ENCODE results near the gene TNRC6B.
A peak's percentile ranks its signal among the peaks of the same experiment; 100 is the strongest.

TNRC6B gene

GRCh38 chr22:40328546-40329456 lies 151.1 kb downstream of the TNRC6B start:
- DNase-seq, result no peak

GRCh38 chr22:40329466-40329865 lies 151.7 kb downstream of the TNRC6B start:
- no peak for DNase-seq

- no peak for DNase-seq
Measured at GRCh38 chr22:40330086-40330485, 152.4 kb downstream of the TNRC6B start.

- DNase-seq, result no peak
Measured at GRCh38 chr22:40330615-40331014, 152.9 kb downstream of the TNRC6B start.

- DNase-seq, result no peak
Measured at GRCh38 chr22:40331706-40332105, 154.0 kb downstream of the TNRC6B start.

- DNase-seq, result no peak
Measured at GRCh38 chr22:40332319-40332781, 154.6 kb downstream of the TNRC6B start.

- no peak for DNase-seq
Measured at GRCh38 chr22:40334060-40334459, 156.3 kb downstream of the TNRC6B start.

- peak; percentile 67 for DNase-seq
Measured at GRCh38 chr22:40334899-40335298, 157.2 kb downstream of the TNRC6B start.

GRCh38 chr22:40335358-40335757 lies 157.6 kb downstream of the TNRC6B start:
- DNase-seq, result no peak

- DNase-seq, result no peak
Measured at GRCh38 chr22:40340044-40340443, 162.3 kb downstream of the TNRC6B start.

- DNase-seq, result no peak
Measured at GRCh38 chr22:40341604-40342003, 163.9 kb downstream of the TNRC6B start.

GRCh38 chr22:40342521-40342920 lies 164.8 kb downstream of the TNRC6B start:
- DNase-seq, result no peak

GRCh38 chr22:40345271-40345670 lies 167.5 kb downstream of the TNRC6B start:
- DNase-seq, result peak; percentile 54

- DNase-seq, result peak; percentile 61
Measured at GRCh38 chr22:40345815-40346184, 168.1 kb downstream of the TNRC6B start.

- peak; percentile 85 for DNase-seq
Measured at GRCh38 chr22:40346185-40347118, 168.7 kb downstream of the TNRC6B start, which contains the start of gene ADSL. TSS of gene ADSL (plus strand) at chr22:40346500. CDS start at chr22:40346559, 59 bp downstream.

GRCh38 chr22:40347300-40347699 lies 169.6 kb downstream of the TNRC6B start:
- no peak for DNase-seq

- peak; percentile 77 for DNase-seq
Measured at GRCh38 chr22:40348025-40348658, 170.4 kb downstream of the TNRC6B start.

GRCh38 chr22:40352763-40353162 lies 175.0 kb downstream of the TNRC6B start:
- no peak for DNase-seq

GRCh38 chr22:40361100-40361499 lies 183.4 kb downstream of the TNRC6B start:
- no peak for DNase-seq

- no peak for DNase-seq
Measured at GRCh38 chr22:40363059-40363458, 185.3 kb downstream of the TNRC6B start.

GRCh38 chr22:40364431-40364830 lies 186.7 kb downstream of the TNRC6B start:
- DNase-seq, result no peak

GRCh38 chr22:40366068-40366467 lies 188.3 kb downstream of the TNRC6B start:
- DNase-seq, result no peak

- DNase-seq, result no peak
Measured at GRCh38 chr22:40367342-40367741, 189.6 kb downstream of the TNRC6B start.

All from CD4-positive, alpha-beta T cell treated with Interleukin-17A for 1 hour (primary cell).